ENCODE results near the gene ZFC3H1.

GRCh38 chr12:71582925-71583324, 80.7 kb downstream of the ZFC3H1 start:
- TF ChIP-seq EZH2 (IDR thresholded peaks at IDR 0.05; ENCODE audit: borderline replicate concordance, low read depth, low read length, severe bottlenecking) = no peak
- no peak for TF ChIP-seq POLR2AphosphoS5 (IDR thresholded peaks at IDR 0.05; ENCODE audit: insufficient read depth, low read depth, low read length)
- TF ChIP-seq CTCF (IDR thresholded peaks at IDR 0.05; ENCODE audit: extremely low read depth in 1 of 2, insufficient read depth in 1 of 2, low read depth in 1 of 2, low read length in 2 of 2) = no peak
- TF ChIP-seq POLR2A (IDR thresholded peaks at IDR 0.05; ENCODE audit: low read depth, low read length) = no peak
